PC-9 (cell line): ENCODE measurements around the gene SLC9C1.

Source experiments
- EZH2 ChIP-seq: fragments of 200-600 bp; sonication (generic); IDR thresholded peaks from 2 replicates; pipeline ENCODE4 v1.8.0; 2017; ENCODE audit warnings: antibody characterized with exemption, low read depth
- TF ChIP-seq, protein P1 (sequence below): fragments of 200-600 bp; sonication (generic); conservative IDR thresholded peaks from 2 replicates; pipeline ENCODE4 v1.6.1; 2017; ENCODE audit warnings: mixed run types, antibody characterized with exemption, mild to moderate bottlenecking, moderate library complexity

DNA sequence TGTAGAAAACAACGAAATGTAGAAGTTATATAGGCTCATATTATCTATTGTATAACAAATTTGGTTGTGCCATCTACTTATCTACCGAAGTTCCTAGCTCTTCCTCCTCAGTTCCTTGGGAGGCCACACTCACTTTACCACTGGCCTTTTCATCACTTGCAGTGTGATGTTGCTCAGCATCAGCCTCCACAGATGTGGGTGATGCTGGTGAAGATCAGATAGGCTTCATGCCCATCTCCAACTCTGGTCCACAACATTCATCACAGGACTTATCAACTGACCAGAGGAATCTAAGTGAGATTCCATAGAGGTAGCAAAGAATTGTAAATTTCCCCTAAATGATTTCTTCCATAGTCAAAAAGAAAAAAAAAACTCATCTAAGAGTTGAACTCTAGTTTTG, 47.4 kb upstream of the SLC9C1 start:
- TF ChIP-seq, protein P1, sequence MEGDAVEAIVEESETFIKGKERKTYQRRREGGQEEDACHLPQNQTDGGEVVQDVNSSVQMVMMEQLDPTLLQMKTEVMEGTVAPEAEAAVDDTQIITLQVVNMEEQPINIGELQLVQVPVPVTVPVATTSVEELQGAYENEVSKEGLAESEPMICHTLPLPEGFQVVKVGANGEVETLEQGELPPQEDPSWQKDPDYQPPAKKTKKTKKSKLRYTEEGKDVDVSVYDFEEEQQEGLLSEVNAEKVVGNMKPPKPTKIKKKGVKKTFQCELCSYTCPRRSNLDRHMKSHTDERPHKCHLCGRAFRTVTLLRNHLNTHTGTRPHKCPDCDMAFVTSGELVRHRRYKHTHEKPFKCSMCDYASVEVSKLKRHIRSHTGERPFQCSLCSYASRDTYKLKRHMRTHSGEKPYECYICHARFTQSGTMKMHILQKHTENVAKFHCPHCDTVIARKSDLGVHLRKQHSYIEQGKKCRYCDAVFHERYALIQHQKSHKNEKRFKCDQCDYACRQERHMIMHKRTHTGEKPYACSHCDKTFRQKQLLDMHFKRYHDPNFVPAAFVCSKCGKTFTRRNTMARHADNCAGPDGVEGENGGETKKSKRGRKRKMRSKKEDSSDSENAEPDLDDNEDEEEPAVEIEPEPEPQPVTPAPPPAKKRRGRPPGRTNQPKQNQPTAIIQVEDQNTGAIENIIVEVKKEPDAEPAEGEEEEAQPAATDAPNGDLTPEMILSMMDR = no peak
- no peak for TF ChIP-seq EZH2
